Stimulated activated CD8-positive, alpha-beta memory T cell treated with anti-CD3 and anti-CD28 coated beads, Interleukin-15, amount 100 ng/mL, for 24 hours (primary cell): ENCODE measurements around the gene RAMACL.

ENCODE experiments used
- DNase-seq: peaks from one replicate; pipeline ENCODE4 v3.0.0-alpha.2; 2020; ENCODE audit warnings: low read depth

RAMACL gene

DNA sequence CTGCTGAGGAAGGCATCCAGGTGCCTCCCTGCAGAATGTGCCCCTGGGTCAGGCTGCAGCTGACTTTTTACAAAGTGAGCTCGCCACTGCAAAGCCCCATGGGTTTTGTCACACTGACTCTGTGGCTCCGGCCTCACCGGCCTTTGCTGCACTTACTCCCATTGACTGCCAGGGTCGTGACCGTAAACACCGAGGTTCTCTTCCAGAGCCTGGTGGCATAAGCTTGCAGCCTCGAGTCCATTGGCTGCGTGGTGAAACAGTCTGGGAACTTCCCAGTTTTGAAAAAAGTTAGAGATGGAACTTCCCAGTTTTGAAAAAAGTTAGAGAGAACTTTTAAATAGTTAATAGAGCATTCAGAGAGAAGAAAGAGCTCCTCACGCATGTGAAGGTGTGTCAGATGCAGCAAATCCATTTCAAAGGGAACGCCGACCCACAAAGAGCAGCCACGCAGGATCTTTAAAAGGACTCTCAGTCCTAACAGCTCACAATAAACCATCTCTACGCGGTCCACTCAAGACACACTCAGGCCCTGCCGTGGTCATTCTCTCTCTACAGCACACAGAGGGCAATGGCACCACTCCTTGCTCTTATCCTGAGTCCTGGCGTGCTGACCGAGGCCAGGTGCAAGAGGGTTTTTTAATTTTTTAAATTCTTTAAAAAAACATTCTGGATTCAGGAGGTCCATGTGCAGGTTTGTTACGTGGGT, 12.8 kb downstream of the RAMACL start:
- DNase-seq: no peak

DNA sequence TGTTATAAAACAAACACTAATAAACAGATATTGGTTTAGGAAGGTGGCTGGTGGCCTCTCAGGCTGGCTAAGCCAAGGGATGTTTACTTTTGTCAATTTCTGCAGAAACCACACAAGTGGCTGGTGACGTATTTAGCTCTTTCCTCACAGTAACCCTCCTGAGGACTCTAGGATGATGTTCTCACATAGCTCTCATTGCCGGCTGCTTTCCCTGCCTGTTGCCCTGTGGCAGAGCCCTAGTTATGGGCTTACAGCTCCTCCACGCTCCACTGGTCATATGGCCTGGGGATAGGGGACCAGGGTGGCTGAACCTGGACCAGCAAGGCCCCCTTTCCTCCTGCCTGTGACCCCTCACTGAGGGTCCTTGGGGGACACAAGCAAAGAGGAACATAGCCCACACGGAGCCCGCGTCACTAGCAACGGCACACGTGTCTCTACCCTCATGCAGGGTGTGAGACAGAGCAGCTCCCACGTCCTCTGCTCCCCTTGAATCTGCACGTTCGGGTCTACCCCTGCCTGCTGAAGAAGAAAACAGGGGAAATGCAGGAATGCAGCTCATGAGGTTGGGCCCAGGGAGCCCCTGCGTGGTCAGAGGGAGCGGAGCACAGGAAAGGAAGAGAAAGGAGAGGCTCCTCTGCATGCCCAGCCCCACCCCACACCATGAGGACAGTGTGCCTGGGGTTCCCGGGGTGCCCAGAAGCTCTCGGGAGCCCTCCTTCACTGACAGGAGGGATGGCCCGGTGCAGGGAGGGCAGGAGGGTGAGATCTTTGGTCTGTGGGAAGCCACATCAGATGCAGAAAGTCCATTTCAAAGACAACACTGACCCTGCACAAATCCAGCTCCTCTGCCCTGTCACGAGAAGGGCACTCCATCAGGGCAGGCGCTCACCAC, 13.9 kb downstream of the RAMACL start:
- no peak for DNase-seq

- no peak for DNase-seq
These were observed 15.4 kb downstream of the RAMACL start for GRCh38 chr6:166570929-166571713.

DNA sequence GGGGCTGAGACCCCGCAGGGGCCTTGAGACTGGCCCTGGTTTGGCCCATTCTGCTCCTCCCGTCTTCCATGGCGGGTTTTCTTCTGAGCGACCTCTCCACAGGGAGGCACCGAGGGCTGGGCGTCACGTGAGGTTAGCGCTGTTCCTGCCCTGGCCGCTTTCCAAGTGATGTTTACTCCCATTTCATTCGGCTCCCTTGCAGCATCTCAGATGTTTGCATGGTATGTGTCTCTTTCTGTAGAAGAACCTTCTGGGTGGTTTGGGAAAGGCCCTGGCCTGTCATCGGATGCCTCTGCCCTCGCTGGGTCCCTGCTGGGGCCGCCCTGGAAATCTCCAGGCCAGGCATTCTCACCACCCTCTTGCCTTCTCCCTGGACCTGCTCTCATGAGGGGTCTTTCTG, 17.3 kb downstream of the RAMACL start:
- no peak for DNase-seq

- no peak for DNase-seq
These were observed 18.7 kb downstream of the RAMACL start for GRCh38 chr6:166567813-166568212.

DNA sequence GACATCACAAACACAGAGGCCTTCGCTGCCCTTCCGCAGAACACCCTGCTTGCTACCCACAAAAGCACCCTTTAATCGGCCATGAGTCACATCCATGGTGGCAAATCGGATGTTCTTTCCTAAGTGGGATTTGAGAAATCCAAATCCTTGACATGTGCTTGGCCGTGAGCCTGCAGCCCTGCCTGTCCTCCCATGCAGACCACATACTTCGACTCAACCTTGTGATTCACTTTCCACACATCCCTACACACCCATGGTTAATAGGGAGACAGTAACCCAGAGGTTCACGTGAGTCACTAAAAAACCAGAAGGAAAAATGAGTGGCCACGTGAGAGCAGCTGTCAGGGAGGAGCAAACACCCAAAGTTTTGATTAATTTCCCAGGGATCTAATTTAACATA, 19.4 kb downstream of the RAMACL start:
- DNase-seq: no peak

- DNase-seq: no peak
These were observed 20.2 kb downstream of the RAMACL start for GRCh38 chr6:166566026-166567011.

GRCh38 chr6:166565084-166565967, 21.2 kb downstream of the RAMACL start:
- DNase-seq: no peak

DNA sequence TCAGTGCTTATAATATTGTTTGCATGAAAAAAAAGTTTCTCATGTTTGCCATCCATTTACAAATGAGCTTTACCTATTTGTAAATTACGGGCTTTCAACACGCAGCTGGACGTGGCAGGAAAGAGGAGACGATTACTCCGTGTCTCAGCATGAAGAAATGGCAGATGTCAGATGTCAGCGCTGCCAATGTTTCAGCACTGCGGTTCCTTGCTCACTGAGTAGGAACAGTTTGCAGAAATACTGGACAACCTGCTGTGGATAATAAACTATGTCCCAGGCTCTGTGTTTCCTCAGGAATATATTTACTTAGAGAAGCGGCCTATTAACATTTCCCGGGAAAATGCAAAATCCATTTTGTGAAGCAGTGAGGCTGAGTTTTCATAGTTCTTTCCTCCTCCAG, 22.7 kb downstream of the RAMACL start:
- DNase-seq: no peak

GRCh38 chr6:166563200-166563599, 23.3 kb downstream of the RAMACL start:
- DNase-seq: no peak

- no peak for DNase-seq
These were observed 23.8 kb downstream of the RAMACL start for GRCh38 chr6:166562726-166563125.

- no peak for DNase-seq
These were observed 24.6 kb downstream of the RAMACL start for GRCh38 chr6:166561771-166562359.

GRCh38 chr6:166560222-166560621, 26.3 kb downstream of the RAMACL start:
- DNase-seq: no peak

DNA sequence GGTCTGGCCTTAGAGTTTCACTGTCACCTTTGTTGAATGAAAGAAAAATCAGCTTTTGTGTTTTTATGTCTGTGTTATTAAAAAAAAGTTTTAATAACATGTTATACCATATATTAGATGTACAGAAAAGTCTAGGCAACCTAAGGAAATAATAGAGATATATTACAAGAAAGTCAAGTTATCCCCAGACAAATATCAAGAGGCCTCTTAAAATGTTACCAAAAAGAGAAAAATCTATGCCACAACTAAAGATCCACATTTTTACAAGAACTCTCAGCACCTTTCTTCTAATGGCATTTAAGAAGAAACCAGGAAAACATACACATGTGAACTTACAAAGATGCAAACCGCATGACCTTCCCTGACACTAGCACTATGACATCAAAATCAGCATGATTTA, 26.8 kb downstream of the RAMACL start:
- DNase-seq: no peak

- DNase-seq: no peak
These were observed 27.3 kb downstream of the RAMACL start for GRCh38 chr6:166559211-166559610.

- no peak for DNase-seq
These were observed 28.1 kb downstream of the RAMACL start for GRCh38 chr6:166558156-166559005.

DNA sequence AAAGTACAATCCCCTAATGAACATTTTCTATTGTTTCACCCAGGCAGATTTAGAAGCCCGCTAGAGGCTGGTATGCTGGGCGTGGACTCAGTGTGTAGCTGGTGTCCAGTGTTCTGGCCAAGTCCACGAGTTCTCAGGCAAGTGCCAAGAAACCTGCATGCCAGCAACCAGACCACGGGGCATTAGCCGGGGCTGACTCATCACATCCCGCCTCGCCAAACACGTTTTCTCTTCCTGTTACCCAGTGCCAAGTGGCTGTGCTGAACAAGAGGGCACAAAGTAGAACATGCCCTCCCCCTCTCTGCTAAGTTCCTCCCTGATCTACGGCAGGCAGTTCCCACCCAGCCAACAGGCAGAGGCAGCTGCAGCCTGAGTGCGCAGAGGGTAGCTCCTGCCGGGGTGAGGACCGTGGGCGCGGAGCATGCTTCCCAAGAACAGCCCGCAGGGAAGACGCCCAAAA, 29.6 kb downstream of the RAMACL start:
- no peak for DNase-seq

GRCh38 chr6:166556336-166556735, 30.1 kb downstream of the RAMACL start:
- no peak for DNase-seq

DNA sequence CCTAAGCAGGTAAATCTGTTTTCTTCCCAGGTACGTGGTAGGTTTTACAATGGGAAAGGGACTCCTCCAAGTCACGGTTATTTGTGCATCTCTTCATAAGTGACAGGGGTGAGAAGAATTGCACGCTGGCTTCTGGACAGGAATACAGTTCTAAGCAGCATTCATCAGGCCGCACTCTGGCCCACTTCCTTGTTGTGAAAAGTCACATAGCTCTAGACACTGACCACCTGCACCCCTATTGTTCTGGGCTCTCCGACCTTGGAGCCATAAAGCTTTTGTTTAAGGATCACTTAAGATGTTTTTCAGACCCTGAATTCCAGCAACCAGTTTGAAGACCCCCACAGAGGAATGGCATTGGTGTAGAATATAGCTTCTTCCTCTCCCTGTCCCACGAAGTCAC, 31.4 kb downstream of the RAMACL start:
- DNase-seq: no peak
